Activated CD4-positive, alpha-beta T cell treated with anti-CD3 and anti-CD28 coated beads for 36 hours (primary cell): ENCODE results near the gene KLRB1. TPM values are rescaled to one million over a fixed set of nuclear protein-coding genes. Genes with fewer than 3 reads are reported as not detected.
"Not testable (repeated sequence)": the region's sequence is repeated elsewhere in the genome, so short reads cannot be mapped to it uniquely, and the experiment has no call there.

Source experiments
- ATAC-seq: fragments of 200-7000 bp; cut with Tn5 transposase; one replicate; pipeline ENCODE4 v1.10.0; 2021; ENCODE audit warnings: mild to moderate bottlenecking, moderate library complexity
- CTCF ChIA-PET: fragments of 350-600 bp; sonication (Branson Sonifier 250); formaldehyde crosslinking; loops from one replicate; lab custom pipeline; 2021; ENCODE audit warnings: antibody characterized with exemption; lab: Charles Lee
- POLR2A ChIA-PET: fragments of 350-600 bp; sonication (Branson Sonifier 250); formaldehyde crosslinking; loops from one replicate; lab custom pipeline; 2021; ENCODE audit warnings: antibody characterized with exemption, inconsistent platforms; lab: Charles Lee
- DNase-seq: peaks from one replicate; pipeline ENCODE4 v3.0.0-alpha.2; 2020
- H3K27ac Mint-ChIP-seq: one replicate; pipeline ENCODE4 v1.8.0; 2021; ENCODE audit warnings: mixed read lengths
- H3K27me3 Mint-ChIP-seq: one replicate; pipeline ENCODE4 v1.8.0; 2021; ENCODE audit warnings: mixed read lengths
- H3K36me3 Mint-ChIP-seq: one replicate; pipeline ENCODE4 v1.8.0; 2021; ENCODE audit warnings: low read depth, mixed read lengths
- H3K4me1 Mint-ChIP-seq: one replicate; pipeline ENCODE4 v1.8.0; 2021; ENCODE audit warnings: mixed read lengths
- H3K4me3 Mint-ChIP-seq: one replicate; pipeline ENCODE4 v1.8.0; 2021; ENCODE audit warnings: mild to moderate bottlenecking, moderate library complexity, mixed read lengths
- H3K9me3 Mint-ChIP-seq: one replicate; pipeline ENCODE4 v1.8.0; 2021; ENCODE audit warnings: low read depth, mixed read lengths
- intact Hi-C, 2 experiments: fragments of 100-400 bp; cut with DNase I in 1 of 2; cut with micrococcal nuclease in 1 of 2; formaldehyde crosslinking; loops; one replicate each; pipeline versions ENCODE4 v1.14.2 to v1.15.1; 2022 to 2024; cut with DNase I, micrococcal nuclease
- total RNA-seq, 2 experiments: library from RNA; stranded (reverse); gene quantifications; one replicate each; pipeline ENCODE4 v1.2.3, GENCODE V29; 2021

The KLRB1 gene
- total RNA-seq, 2 experiments from 2014 or later = 0.40 to 0.87 TPM

DNA sequence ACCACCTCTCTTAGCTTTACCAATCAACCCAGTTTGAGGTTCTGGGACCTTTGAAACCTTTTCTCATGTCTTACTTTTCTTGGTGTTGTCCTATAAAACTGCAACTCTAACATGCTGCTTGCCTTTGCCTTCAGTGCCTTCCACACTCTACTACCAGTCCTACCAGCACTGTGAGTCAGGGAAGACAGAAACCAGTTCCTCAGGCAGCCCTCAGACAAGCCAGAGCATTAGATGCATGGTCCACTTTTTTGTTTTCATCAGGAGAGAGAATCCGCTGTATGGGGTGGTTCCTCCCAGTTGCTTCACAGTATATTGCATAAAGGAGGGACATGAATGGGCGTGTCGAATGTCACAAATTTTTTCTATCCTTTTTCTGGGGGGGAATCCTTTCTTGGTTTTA lies 17.3 kb upstream of the KLRB1 start:
- no peak for ATAC-seq

DNA sequence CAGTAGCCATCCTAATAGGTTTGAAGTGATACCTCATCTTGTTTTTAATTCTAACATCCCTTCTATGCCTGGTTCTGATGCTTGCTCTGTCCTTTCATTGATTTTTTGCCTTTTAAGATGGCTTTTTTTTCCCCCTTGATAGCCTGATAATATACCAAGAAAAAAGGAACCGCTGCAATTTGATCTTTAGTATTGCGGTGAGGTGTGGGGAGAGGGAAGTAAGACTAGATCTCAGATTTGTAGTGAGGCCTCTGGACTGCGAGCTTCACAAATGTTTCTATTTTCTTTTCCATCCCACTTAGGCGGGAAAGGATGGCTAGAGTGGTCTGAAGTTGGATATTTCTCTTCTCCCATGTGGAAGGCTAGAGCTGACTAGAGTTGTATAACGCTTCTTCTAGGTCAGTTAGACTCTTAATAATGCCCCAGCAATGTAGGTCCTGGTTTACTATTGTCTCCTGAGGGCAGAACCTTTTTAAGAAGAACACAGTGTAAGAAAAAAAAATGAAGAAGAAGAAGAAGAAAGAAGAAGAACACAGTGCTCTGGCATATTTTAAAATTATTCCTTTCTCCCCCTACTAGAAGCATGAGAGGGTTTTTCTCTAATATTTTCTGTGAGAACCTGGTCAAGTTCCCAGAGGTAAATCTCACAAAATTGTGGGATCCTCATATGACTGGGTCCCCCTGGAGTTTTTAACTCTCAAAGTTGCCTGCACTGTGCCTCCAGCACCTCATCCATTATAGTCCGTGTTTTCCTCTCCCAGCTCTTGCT lies 11.9 kb upstream of the KLRB1 start:
- Mint-ChIP-seq H3K36me3 (peaks cover 22% of the 10 kb centered on the region), H3K4me1 (peaks cover 37% of the 10 kb centered on the region), H3K27me3 (no peaks in the 10 kb centered on the region), H3K9me3 (peaks cover 7% of the 10 kb centered on the region), H3K4me3 (no peak overlapping the region), H3K27ac (no peak overlapping the region)
- ChIA-PET CTCF (no interaction called here), POLR2A (no interaction called here)
- no peak for ATAC-seq
- no peak for DNase-seq
- intact Hi-C loops = no loop called here

More for the DNA sequence above, 17.3 kb upstream of the KLRB1 start:
- no peak for DNase-seq
- Mint-ChIP-seq H3K36me3 (peaks cover 42% of the 10 kb centered on the region), H3K4me1 (peaks cover 15% of the 10 kb centered on the region), H3K27ac (no peak overlapping the region), H3K27me3 (no peaks in the 10 kb centered on the region), H3K4me3 (no peak overlapping the region), H3K9me3 (peaks cover 8% of the 10 kb centered on the region)
- intact Hi-C loops = no loop called here
- ChIA-PET POLR2A (no interaction called here), CTCF (interaction anchor here (0.6 to 1.9 kb wide), 5 partner anchors 8 to 83 kb away, joined by 3 to 7 read pairs (median 4); no protein-coding TSS in a partner anchor)

GRCh38 chr12:9618906-9619305 lies 11.2 kb upstream of the KLRB1 start:
- H3K4me3 Mint-ChIP-seq, CTCF ChIA-PET, H3K9me3 Mint-ChIP-seq, H3K27ac Mint-ChIP-seq, H3K27me3 Mint-ChIP-seq, intact Hi-C loops, POLR2A ChIA-PET, ATAC-seq, DNase-seq: not testable (repeated sequence)
- peaks cover 16% of the 10 kb centered on the region for H3K36me3 Mint-ChIP-seq
- H3K4me1 Mint-ChIP-seq = peaks cover 42% of the 10 kb centered on the region

DNA sequence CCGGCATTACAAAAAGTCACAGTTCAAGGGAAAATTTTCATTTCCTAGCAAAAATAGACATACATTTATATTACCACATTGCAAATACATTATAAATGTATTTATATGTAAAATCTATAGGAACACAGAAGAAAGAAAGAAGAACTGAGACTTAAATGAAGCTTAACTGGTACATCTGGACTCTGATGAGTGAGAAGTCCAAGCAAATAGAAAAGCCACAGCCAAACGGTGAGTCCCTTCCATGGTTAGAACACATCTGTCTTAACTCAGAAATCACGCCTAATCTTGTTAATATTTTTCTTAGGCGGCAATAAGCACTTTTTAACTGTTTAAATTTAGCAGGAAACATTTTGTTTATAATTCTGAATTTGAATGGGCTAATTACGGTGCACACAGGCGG lies 9.4 kb upstream of the KLRB1 start:
- ATAC-seq (no peak), DNase-seq (no peak)
- peaks cover 55% of the 10 kb centered on the region for H3K4me1 Mint-ChIP-seq
- no peak overlapping the region for H3K27ac Mint-ChIP-seq
- peaks cover 2% of the 10 kb centered on the region for H3K9me3 Mint-ChIP-seq
- CTCF ChIA-PET = interaction anchor here (0.7 kb wide), 1 partner anchor 252 kb away, joined by 4 read pairs; the partner anchor contains the start of gene CLEC2B
- no peak overlapping the region for H3K4me3 Mint-ChIP-seq
- POLR2A ChIA-PET = no interaction called here
- H3K36me3 Mint-ChIP-seq = peaks cover 3% of the 10 kb centered on the region
- intact Hi-C loops = no loop called here
- H3K27me3 Mint-ChIP-seq = no peaks in the 10 kb centered on the region

DNA sequence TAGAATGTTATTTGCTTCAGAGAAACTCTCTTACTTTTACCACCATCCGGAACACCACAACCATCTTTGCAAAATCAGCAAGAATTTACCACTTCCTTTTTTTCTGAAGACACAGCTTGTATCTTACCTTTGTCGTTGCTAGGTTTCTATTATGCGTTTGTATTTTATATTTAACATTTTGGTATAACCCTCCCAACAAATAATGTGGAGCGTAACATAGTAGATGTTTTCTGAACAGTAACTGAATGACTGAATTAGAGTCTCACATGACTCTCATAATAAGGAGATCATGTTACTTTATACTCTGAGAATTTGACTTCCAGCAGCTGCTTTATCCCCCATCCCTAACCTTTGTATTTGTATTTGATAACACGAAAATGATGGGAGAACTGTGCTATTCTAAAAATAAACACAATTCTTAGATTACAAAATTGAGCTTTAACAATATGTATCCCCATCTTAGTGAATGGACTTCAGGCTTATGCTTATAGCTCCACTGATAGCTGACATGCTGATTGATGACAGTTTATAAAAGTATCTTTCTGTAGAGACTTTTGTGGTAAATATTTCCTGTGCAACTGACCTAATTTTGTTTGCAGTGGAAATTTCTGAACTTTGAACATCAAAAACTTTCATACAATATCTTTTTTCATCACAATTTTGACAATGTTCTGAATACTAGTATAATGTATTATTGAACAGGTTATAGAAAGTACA lies 7.9 kb upstream of the KLRB1 start:
- no peaks in the 10 kb centered on the region for H3K27me3 Mint-ChIP-seq
- CTCF ChIA-PET = interaction anchor here (1.3 to 2.3 kb wide), 2 partner anchors 13 to 19 kb away, joined by 5 read pairs; no protein-coding TSS in a partner anchor
- peak overlapping the region; percentile 13 for H3K4me3 Mint-ChIP-seq
- H3K4me1 Mint-ChIP-seq = peaks cover 65% of the 10 kb centered on the region
- intact Hi-C loops = no loop called here
- peaks cover 3% of the 10 kb centered on the region for H3K9me3 Mint-ChIP-seq
- peak overlapping the region; percentile 70 for H3K27ac Mint-ChIP-seq
- POLR2A ChIA-PET = interaction anchor here (0.5 kb wide), 1 partner anchor 89 kb away, joined by 3 read pairs; no protein-coding TSS in a partner anchor
- peaks cover 3% of the 10 kb centered on the region for H3K36me3 Mint-ChIP-seq
- ATAC-seq = peak; percentile 44
- no peak for DNase-seq

GRCh38 chr12:9610606-9611005 lies 2.9 kb upstream of the KLRB1 start:
- H3K4me1 Mint-ChIP-seq = peaks cover 59% of the 10 kb centered on the region
- H3K4me3 Mint-ChIP-seq, intact Hi-C loops, H3K27me3 Mint-ChIP-seq, H3K27ac Mint-ChIP-seq, CTCF ChIA-PET, POLR2A ChIA-PET, ATAC-seq, DNase-seq, H3K9me3 Mint-ChIP-seq: not testable (repeated sequence)
- peaks cover 10% of the 10 kb centered on the region for H3K36me3 Mint-ChIP-seq

GRCh38 chr12:9606736-9607372 lies 862 bp downstream of the KLRB1 start:
- peaks cover 10% of the 10 kb centered on the region for H3K36me3 Mint-ChIP-seq
- ATAC-seq (no peak), DNase-seq (no peak)
- POLR2A ChIA-PET = no interaction called here
- peaks cover 4% of the 10 kb centered on the region for H3K9me3 Mint-ChIP-seq
- CTCF ChIA-PET = no interaction called here
- intact Hi-C loops = no loop called here
- no peak overlapping the region for H3K27ac Mint-ChIP-seq
- no peaks in the 10 kb centered on the region for H3K27me3 Mint-ChIP-seq
- H3K4me3 Mint-ChIP-seq = peak overlapping the region; percentile 44
- H3K4me1 Mint-ChIP-seq = peaks cover 30% of the 10 kb centered on the region

GRCh38 chr12:9606247-9606646 lies 1.5 kb downstream of the KLRB1 start:
- Mint-ChIP-seq H3K9me3 (peaks cover 3% of the 10 kb centered on the region), H3K4me1 (peaks cover 27% of the 10 kb centered on the region), H3K4me3 (peak overlapping the region; percentile 1), H3K36me3 (peaks cover 10% of the 10 kb centered on the region), H3K27ac (no peak overlapping the region), H3K27me3 (no peaks in the 10 kb centered on the region)
- intact Hi-C loops = no loop called here
- CTCF ChIA-PET = no interaction called here
- POLR2A ChIA-PET = no interaction called here
- ATAC-seq (no peak), DNase-seq (no peak)

GRCh38 chr12:9605483-9605882 lies 2.2 kb downstream of the KLRB1 start:
- H3K9me3 Mint-ChIP-seq = peaks cover 4% of the 10 kb centered on the region
- intact Hi-C loops = no loop called here
- H3K4me3 Mint-ChIP-seq = no peak overlapping the region
- H3K27ac Mint-ChIP-seq = no peak overlapping the region
- no peak for DNase-seq
- POLR2A ChIA-PET = no interaction called here
- CTCF ChIA-PET = no interaction called here
- peaks cover 20% of the 10 kb centered on the region for H3K4me1 Mint-ChIP-seq
- no peaks in the 10 kb centered on the region for H3K27me3 Mint-ChIP-seq
- ATAC-seq = no peak
- H3K36me3 Mint-ChIP-seq = peaks cover 10% of the 10 kb centered on the region

DNA sequence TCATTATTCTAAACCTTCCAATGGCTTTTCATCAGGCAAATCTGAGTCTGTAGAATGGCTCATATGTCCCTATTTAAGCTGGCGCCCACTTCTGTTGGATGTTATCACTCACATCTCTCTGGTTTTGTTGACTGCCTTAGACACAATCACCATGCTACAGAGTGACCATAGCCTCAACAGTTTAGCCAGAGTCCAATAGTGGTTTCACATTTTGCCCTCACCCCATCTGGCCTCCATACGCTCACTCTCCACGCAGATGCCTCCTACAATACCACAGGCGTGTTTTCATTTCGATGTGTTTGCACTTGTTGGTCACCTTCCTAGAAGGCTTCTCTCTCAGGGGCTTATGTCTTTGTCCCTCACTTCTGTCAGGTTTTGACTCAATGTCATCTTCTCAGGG lies 3.4 kb downstream of the KLRB1 start:
- ChIA-PET CTCF (no interaction called here), POLR2A (no interaction called here)
- DNase-seq (no peak), ATAC-seq (no peak)
- intact Hi-C loops = no loop called here
- H3K27ac Mint-ChIP-seq = no peak overlapping the region
- peaks cover 3% of the 10 kb centered on the region for H3K36me3 Mint-ChIP-seq
- peaks cover 13% of the 10 kb centered on the region for H3K4me1 Mint-ChIP-seq
- no peak overlapping the region for H3K4me3 Mint-ChIP-seq
- no peaks in the 10 kb centered on the region for H3K27me3 Mint-ChIP-seq
- H3K9me3 Mint-ChIP-seq = peaks cover 2% of the 10 kb centered on the region

DNA sequence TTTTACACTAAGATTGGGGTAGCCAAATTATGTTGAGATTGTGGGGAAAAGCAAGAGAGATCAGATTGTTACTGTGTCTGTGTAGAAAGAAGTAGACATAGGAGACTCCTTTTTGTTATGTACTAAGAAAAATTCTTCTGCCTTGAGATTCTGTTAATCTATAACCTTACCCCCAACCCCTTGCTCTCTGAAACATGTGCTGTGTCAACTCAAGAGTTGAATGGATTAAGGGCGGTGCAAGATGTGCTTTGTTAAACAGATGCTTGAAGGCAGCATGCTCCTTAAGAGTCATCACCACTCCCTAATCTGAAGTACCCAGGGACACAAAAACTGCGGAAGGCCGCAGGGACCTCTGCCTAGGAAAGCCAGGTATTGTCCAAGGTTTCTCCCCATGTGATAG lies 7.3 kb downstream of the KLRB1 start:
- DNase-seq, H3K9me3 Mint-ChIP-seq, H3K4me1 Mint-ChIP-seq, CTCF ChIA-PET, ATAC-seq, intact Hi-C loops, POLR2A ChIA-PET, H3K4me3 Mint-ChIP-seq, H3K27me3 Mint-ChIP-seq, H3K36me3 Mint-ChIP-seq, H3K27ac Mint-ChIP-seq: not testable (repeated sequence)
